Stomach smooth muscle (tissue), 2 donors: ENCODE measurements around the gene ZNF140.
A peak's percentile ranks its signal among the peaks of the same experiment; 100 is the strongest.

Source experiments
- H3K27ac ChIP-seq: one replicate; pipeline ENCODE4 v1.7.0; 2013; ENCODE audit warnings: mild to moderate bottlenecking, low read length, inconsistent platforms
- H3K27me3 ChIP-seq, 2 donors: one replicate each; pipeline ENCODE4 v1.7.0; 2013; ENCODE audit warnings: low read length in 2 of 2; ENCODE audit not compliant: insufficient read depth in 2 of 2, control insufficient read depth in 1 of 2
- H3K36me3 ChIP-seq, 2 donors: one replicate each; pipeline ENCODE4 v1.7.0; 2013; ENCODE audit warnings: low read length in 2 of 2; ENCODE audit not compliant: control insufficient read depth in 2 of 2, insufficient read depth in 2 of 2
- H3K4me1 ChIP-seq: one replicate; pipeline ENCODE4 v1.7.0; 2013; ENCODE audit warnings: low read length; ENCODE audit not compliant: control insufficient read depth, insufficient read depth
- H3K4me3 ChIP-seq, 2 donors: one replicate each; pipeline ENCODE4 v1.7.0; 2013; ENCODE audit warnings: low read length in 2 of 2
- H3K9ac ChIP-seq, 2 donors: one replicate each; pipeline ENCODE4 v1.7.0; 2013; ENCODE audit warnings: low read length in 2 of 2, mild to moderate bottlenecking in 1 of 2
- H3K9me3 ChIP-seq, 2 donors: one replicate each; pipeline ENCODE4 v1.7.0; 2013; ENCODE audit warnings: low read length in 2 of 2; ENCODE audit not compliant: control insufficient read depth in 2 of 2
- donor health status: healthy.
- donor health status: Pancreatic carcinoma.

Gene ZNF140

DNA sequence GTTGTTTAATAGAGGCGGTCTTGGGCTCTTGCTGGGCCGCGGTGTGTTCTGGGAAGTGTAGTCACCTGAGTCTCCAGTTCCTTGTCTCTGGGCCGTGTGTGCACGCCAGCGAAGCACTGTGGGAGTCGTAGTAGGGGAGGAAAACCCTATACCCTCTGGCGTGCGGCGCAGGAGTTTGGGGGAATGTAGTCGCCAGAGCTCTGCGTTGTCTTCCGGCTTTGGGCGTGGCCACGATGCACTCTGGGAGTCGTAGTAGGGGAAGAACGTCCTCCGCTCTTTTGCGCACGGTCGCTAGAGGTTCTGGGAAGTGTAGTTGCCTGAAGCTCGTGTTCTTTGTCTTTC lies 726 bp upstream of the ZNF140 start:
- H3K36me3 ChIP-seq = peaks cover 27 to 31% of the 10 kb centered on the region in 2 donors
- H3K27ac ChIP-seq = peak overlapping the region; percentile 99
- H3K27me3 ChIP-seq = no peaks in the 10 kb centered on the region
- H3K9ac ChIP-seq = peak overlapping the region; percentile 97 to 98
- H3K9me3 ChIP-seq = peaks cover 23 to 62% of the 10 kb centered on the region in 2 donors
- peak overlapping the region; percentile 78 to 93 for H3K4me3 ChIP-seq
- peaks cover 8% of the 10 kb centered on the region for H3K4me1 ChIP-seq

DNA sequence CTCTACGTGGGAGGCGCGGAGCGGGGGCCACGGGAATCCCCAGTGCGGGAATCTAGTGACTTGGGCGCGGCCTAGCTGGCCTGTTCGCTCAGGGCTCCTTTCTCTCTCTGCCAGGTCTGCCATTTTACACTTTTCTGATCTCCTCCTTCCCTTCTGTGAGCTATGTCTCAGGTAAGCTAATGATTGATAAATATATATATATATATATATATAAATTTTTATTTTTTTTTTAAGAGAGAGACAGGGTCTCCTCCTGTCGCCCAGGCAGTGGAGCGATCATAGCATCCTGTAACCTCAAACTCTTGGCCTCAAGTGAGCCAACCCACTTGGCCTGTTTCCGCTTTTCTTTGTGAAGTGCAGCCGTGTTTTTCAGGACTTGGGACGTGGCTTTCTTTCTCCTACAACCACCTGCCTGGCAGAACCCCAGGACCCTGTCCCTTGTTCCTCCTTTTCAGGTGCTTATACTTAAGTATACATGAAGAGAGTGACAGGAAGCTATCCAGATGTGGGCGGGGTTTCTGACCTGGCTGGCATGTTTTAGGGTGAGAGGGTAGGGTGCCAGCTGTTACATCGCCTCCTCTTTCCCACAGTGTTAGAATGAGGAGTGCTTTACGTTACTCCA lies 547 bp downstream of the ZNF140 start:
- no peaks in the 10 kb centered on the region for H3K27me3 ChIP-seq
- H3K4me1 ChIP-seq = peaks cover 8% of the 10 kb centered on the region
- H3K9ac ChIP-seq = peak overlapping the region; percentile 97 to 98
- H3K27ac ChIP-seq = peak overlapping the region; percentile 99
- H3K36me3 ChIP-seq = peaks cover 39 to 44% of the 10 kb centered on the region in 2 donors
- peaks cover 34 to 62% of the 10 kb centered on the region in 2 donors for H3K9me3 ChIP-seq
- H3K4me3 ChIP-seq = peak overlapping the region; percentile 78 to 93

DNA sequence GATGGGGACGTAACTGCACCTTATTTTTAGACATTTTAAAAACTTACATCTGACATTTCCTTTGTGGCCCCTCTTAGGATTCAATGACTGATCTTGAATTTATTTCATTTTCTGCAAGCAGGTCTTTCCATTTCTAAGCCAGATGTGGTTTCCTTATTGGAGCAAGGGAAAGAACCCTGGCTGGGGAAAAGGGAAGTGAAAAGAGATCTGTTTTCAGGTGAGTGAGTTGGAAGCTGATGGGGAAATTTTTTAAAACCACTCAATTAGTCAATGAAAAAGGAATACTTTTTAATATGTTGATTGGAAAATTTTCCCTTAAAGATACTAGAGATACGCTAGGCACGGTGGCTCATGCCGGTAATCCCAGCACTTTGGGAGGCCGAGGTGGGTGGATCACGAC lies 2.6 kb downstream of the ZNF140 start:
- H3K4me1 ChIP-seq = peaks cover 8% of the 10 kb centered on the region
- peaks cover 34 to 58% of the 10 kb centered on the region in 2 donors for H3K9me3 ChIP-seq
- peaks cover 55 to 60% of the 10 kb centered on the region in 2 donors for H3K36me3 ChIP-seq
- no peaks in the 10 kb centered on the region for H3K27me3 ChIP-seq
- no peak overlapping the region for H3K9ac ChIP-seq
- no peak overlapping the region for H3K27ac ChIP-seq
- no peak overlapping the region for H3K4me3 ChIP-seq

DNA sequence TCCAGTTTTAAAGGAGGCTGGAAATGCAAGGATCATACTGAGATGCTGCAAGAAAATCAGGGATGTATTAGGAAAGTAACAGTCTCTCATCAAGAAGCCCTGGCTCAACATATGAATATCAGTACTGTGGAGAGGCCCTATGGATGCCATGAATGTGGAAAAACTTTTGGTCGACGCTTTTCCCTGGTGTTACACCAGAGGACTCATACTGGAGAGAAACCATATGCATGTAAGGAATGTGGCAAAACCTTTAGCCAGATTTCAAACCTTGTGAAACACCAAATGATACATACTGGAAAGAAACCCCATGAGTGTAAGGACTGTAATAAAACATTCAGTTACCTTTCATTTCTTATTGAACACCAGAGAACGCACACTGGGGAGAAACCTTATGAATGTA lies 24.9 kb downstream of the ZNF140 start:
- Histone ChIP-seq H3K4me1 (no peaks in the 10 kb centered on the region), H3K9me3 (peaks cover 64 to 75% of the 10 kb centered on the region in 2 donors), H3K27ac (no peak overlapping the region), H3K27me3 (no peaks in the 10 kb centered on the region), H3K4me3 (peak overlapping the region in 1 of 2 donors; percentile 59), H3K9ac (no peak overlapping the region), H3K36me3 (peaks cover 51 to 53% of the 10 kb centered on the region in 2 donors)

DNA sequence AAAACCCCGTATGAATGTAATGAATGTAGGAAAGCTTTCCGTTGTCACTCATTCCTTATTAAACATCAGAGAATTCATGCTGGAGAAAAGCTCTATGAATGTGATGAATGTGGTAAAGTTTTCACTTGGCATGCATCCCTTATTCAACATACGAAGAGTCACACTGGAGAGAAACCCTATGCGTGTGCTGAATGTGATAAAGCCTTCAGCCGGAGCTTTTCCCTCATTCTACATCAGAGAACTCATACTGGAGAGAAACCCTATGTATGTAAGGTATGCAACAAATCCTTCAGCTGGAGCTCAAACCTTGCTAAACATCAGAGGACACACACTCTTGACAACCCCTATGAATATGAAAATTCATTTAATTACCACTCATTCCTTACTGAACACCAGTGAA lies 25.5 kb downstream of the ZNF140 start:
- Histone ChIP-seq H3K36me3 (peaks cover 44 to 47% of the 10 kb centered on the region in 2 donors), H3K9me3 (peaks cover 63 to 75% of the 10 kb centered on the region in 2 donors), H3K9ac (no peak overlapping the region), H3K4me3 (peak overlapping the region; percentile 23 to 59), H3K27me3 (no peaks in the 10 kb centered on the region), H3K4me1 (no peaks in the 10 kb centered on the region), H3K27ac (no peak overlapping the region)

DNA sequence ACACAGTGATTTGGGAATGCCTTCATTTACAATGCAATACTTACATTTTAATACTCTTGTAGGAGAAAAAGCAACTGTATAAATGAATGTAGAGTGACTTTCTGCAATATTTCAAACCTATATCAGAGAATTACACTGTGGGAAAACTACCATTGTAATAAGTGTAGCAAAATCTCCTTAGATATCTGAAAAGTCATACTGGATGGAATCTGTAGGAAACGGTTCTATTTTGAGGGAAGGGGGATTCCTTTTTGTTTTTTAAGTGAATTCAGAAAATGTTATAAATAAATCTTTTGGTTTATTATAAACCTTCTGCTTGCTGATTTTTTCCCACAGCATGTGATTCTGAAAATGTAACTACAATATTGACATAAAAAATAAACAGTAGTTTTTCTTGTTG lies 26.4 kb downstream of the ZNF140 start:
- no peak overlapping the region for H3K27ac ChIP-seq
- peaks cover 61 to 68% of the 10 kb centered on the region in 2 donors for H3K9me3 ChIP-seq
- no peaks in the 10 kb centered on the region for H3K27me3 ChIP-seq
- H3K9ac ChIP-seq = no peak overlapping the region
- H3K4me3 ChIP-seq = peak overlapping the region in 1 of 2 donors; percentile 59
- no peaks in the 10 kb centered on the region for H3K4me1 ChIP-seq
- peaks cover 37 to 39% of the 10 kb centered on the region in 2 donors for H3K36me3 ChIP-seq

DNA sequence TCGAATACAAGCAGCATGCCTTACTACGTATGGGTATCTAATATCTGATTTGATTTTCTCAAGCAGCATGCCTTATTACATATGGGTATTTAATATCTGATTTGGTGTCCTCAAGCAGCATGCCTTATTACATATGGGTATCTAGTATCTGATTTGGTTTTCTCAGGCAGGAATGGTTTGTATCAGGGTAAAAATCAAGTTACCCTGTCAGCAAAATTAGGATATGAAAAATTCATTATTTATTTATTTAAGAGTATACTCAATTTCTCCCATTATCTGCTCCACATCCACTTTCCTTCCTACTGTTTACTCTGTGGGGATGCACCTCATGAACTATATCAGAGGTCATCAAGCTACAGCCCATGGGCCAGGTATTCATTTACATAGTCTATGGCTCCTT lies 27.4 kb downstream of the ZNF140 start:
- Histone ChIP-seq H3K36me3 (peaks cover 33 to 35% of the 10 kb centered on the region in 2 donors), H3K9me3 (peaks cover 57 to 71% of the 10 kb centered on the region in 2 donors)

DNA sequence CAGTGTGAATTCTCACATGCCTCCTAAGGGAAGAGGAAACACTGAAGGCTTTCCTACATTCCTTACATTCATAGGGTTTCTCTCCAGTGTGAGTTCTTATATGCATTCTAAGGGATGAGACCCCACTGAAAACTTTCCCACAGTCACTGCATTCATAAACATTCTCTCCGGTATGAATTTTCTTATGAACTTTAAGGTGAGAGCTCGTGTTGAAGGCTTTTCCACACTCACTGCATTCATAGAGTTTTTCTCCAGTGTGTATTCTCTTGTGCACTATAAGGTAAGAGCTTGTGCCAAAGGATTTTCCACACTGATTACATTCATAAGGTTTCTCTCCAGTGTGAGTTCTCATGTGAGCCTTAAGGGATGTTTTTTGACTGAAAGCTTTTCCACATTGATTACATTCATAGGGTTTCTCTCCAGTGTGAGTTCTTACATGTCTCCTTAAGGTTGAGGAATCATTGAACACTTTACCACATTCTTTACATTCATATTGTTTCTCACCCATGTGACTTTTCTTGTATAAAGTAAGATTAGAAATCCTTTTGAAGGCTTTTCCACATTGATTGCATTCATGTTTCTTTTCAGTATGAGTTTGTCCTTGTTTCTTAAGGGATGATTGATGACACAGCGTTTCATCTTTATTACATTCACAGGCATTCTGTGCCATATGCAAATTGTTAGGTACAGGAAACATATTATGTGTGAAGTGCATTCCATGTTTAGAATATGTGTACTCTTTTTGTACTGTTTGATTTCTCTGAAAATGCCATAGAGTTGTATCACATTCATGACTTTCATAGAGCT lies 39.9 kb downstream of the ZNF140 start:
- peak overlapping the region in 1 of 2 donors; percentile 49 for H3K4me3 ChIP-seq
- peaks cover 18 to 47% of the 10 kb centered on the region in 2 donors for H3K36me3 ChIP-seq
- peaks cover 62 to 95% of the 10 kb centered on the region in 2 donors for H3K9me3 ChIP-seq

More for the DNA sequence above, 27.4 kb downstream of the ZNF140 start:
- H3K27ac ChIP-seq = no peak overlapping the region
- no peaks in the 10 kb centered on the region for H3K4me1 ChIP-seq
- no peak overlapping the region for H3K9ac ChIP-seq
- peak overlapping the region in 1 of 2 donors; percentile 18 for H3K4me3 ChIP-seq
- H3K27me3 ChIP-seq = no peaks in the 10 kb centered on the region

DNA sequence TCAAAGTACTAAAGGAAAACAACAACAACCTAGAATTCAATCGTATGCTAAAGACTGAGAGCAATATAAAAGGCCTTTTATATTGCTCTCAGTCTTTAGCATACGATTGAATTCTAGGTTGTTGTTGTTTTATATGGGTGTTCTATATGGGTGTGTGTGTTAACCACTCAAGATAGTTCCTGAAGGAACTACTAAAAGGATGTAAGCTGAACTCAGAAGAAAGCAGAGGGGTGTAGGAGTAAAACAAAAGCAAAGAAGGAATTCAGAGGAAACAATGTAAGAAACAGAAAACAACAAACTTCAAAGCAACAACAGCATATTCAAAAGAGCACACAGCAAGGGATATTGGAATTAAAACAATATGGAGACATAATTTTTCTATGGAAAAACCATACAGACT lies 44.0 kb downstream of the ZNF140 start:
- no peak overlapping the region for H3K4me3 ChIP-seq
- no peaks in the 10 kb centered on the region for H3K27me3 ChIP-seq
- no peaks in the 10 kb centered on the region for H3K4me1 ChIP-seq
- H3K9ac ChIP-seq = no peak overlapping the region
- no peak overlapping the region for H3K27ac ChIP-seq
- H3K36me3 ChIP-seq = peaks cover 21 to 40% of the 10 kb centered on the region in 2 donors
- H3K9me3 ChIP-seq = peaks cover 47 to 70% of the 10 kb centered on the region in 2 donors

More for the DNA sequence above, 39.9 kb downstream of the ZNF140 start:
- no peak overlapping the region for H3K9ac ChIP-seq
- no peak overlapping the region for H3K27ac ChIP-seq
- no peaks in the 10 kb centered on the region for H3K27me3 ChIP-seq
- no peaks in the 10 kb centered on the region for H3K4me1 ChIP-seq

DNA sequence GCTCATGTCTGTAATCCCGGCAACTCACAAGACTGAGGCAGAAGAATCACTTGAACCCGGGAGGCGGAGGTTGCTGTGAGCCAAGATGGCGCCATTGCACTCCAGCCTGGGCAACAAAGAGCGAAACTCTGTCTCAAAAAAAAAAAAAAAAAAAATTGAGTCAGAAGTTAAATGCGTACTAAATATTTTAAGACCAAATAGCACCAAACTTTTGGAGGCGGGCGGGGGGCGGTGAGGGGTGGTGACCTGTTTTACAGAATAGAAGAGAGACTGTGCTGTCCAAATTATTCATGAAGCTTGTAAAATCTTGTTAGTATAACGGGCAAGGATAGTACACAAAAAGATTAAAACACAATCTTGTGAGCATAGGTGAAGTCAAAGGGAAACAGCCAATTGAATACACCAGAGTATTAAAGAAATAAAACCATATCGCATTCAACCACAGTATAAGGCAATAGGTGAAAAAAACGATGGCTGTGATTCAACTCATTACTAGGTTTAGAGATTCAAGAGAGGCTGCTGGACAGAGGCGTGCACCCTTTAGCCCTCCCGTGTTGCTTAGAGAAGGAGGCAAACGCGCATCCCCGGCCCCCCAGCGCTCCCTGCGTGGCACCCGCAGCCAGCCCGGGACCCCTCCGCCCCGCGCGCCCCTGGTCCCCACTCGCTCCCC lies 48.8 kb downstream of the ZNF140 start:
- peaks cover 10% of the 10 kb centered on the region in 2 donors for H3K36me3 ChIP-seq

More for the DNA sequence above, 48.8 kb downstream of the ZNF140 start:
- Histone ChIP-seq H3K4me1 (no peaks in the 10 kb centered on the region), H3K9ac (peak overlapping the region; percentile 80 to 98), H3K27me3 (no peaks in the 10 kb centered on the region), H3K4me3 (peak overlapping the region; percentile 87 to 97), H3K27ac (peak overlapping the region; percentile 94), H3K9me3 (peaks cover 27 to 35% of the 10 kb centered on the region in 2 donors)
